ENCODE results near the gene CPLX4.
"Not testable (repeated sequence)": the region's sequence is repeated elsewhere in the genome, so short reads cannot be mapped to it uniquely, and the experiment has no call there.

GRCh38 chr18:59255491-59255890 lies 63.0 kb downstream of the CPLX4 start:
- not testable (repeated sequence) for TF ChIP-seq CTCF (IDR thresholded peaks at IDR 0.05; ENCODE audit: low read depth, low read length); EZH2phosphoT487 (IDR thresholded peaks at IDR 0.05; ENCODE audit: low read depth)
